ENCODE data around the gene MIOS. TPM values are rescaled to one million over a fixed set of nuclear protein-coding genes. Genes with fewer than 3 reads are reported as not detected.
A peak's percentile ranks its signal among the peaks of the same experiment; 100 is the strongest.

Gene MIOS
- total RNA-seq, 1 donor: 44.9 TPM

DNA sequence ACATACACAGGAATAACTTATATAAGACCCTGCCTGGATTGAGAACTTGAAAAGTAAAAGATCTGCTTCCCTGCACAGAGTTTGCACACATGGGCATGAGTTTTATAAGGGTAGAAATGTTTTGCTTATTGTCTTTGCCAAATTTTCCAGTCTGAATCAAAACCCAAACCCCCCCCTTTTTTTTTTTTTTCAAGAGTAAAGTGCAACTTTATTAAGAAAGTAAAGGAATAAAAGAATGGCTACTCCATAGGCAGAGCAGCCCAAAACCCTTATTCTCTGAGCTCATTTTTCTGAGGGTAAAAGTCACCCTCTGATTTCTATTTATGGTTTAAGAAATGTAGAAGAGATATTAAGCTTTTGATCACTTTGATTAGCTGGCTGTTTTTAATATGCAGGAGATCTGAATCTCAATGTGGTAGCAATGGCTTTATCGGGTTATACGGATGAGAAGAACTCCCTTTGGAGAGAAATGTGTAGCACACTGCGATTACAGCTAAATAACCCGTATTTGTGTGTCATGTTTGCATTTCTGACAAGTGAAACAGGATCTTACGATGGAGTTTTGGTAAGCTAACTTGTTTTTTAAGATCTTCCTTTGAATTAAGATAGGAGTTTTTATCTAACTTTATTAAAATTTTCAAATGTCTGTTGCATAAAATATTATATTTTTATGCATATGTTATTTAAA, 18.7 kb downstream of the MIOS start:
- TF ChIP-seq, protein P1, sequence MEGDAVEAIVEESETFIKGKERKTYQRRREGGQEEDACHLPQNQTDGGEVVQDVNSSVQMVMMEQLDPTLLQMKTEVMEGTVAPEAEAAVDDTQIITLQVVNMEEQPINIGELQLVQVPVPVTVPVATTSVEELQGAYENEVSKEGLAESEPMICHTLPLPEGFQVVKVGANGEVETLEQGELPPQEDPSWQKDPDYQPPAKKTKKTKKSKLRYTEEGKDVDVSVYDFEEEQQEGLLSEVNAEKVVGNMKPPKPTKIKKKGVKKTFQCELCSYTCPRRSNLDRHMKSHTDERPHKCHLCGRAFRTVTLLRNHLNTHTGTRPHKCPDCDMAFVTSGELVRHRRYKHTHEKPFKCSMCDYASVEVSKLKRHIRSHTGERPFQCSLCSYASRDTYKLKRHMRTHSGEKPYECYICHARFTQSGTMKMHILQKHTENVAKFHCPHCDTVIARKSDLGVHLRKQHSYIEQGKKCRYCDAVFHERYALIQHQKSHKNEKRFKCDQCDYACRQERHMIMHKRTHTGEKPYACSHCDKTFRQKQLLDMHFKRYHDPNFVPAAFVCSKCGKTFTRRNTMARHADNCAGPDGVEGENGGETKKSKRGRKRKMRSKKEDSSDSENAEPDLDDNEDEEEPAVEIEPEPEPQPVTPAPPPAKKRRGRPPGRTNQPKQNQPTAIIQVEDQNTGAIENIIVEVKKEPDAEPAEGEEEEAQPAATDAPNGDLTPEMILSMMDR (IDR thresholded peaks at IDR 0.05; ENCODE audit: insufficient read depth, low read depth, low read length): no peak
- no peak overlapping the region for H3K4me3 ChIP-seq (ENCODE audit: low read depth, low read length)
- no peak for DNase-seq (ENCODE audit: low read depth)

DNA sequence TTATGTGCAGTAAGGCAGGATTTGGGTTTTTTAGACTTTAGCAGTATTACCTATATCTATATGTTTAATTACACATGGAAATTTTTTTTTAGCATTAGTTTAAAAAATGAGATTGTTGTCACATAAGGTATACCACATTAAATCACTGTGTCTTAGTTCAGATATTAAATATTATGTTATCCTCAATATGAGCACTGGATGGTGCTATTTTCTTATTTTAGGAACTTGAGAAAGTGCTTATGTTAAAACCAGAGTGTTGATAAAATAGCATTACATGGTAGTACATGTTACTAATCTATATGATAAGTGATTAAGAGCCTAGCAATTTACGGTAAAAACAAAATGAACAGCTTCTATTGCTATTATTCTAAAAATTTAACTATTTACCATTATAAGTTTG, 28.8 kb downstream of the MIOS start:
- TF ChIP-seq, protein P1 (IDR thresholded peaks at IDR 0.05; ENCODE audit: insufficient read depth, low read depth, low read length): peak; percentile 23
- DNase-seq (ENCODE audit: low read depth): peak; percentile 43
- H3K4me3 ChIP-seq (ENCODE audit: low read depth, low read length): no peak overlapping the region

DNA sequence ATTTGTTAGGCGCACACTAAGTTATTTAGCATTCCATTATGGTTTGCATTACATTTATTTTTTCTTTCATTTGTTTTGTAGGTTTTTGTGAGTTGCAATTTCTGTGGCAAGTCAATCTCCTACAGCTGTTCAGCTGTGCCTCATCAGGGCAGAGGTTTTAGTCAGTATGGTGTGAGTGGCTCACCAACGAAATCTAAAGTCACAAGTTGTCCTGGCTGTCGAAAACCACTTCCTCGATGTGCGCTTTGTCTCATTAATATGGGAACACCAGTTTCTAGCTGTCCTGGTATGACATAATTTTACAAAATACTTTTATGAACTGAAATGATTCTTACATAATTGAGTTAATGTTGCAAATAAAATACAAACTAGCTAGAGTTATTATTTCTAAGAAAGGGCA, 29.5 kb downstream of the MIOS start:
- no peak overlapping the region for H3K4me3 ChIP-seq (ENCODE audit: low read depth, low read length)
- TF ChIP-seq, protein P1 (IDR thresholded peaks at IDR 0.05; ENCODE audit: insufficient read depth, low read depth, low read length): no peak

DNA sequence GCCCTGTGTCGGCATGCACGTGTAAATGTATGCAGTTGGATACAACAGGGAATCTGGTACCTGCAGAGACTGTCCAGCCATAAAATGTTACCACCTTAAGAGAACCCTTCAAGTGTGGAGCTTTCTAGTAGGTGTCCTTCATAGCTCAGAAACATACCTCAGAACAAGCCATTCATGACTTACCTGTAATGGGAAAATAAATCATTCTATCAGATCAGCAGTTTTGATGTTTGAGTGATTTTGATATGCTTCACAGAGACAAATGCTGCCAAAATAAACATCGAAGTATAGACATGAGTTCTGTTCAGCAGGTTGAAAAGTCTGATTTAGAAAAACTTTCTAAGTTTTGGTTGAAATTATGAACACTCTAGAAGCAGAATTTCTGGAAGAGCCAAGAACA, 40.3 kb downstream of the MIOS start:
- H3K4me3 ChIP-seq (ENCODE audit: low read depth, low read length): no peak overlapping the region
- no peak for DNase-seq (ENCODE audit: low read depth)
- TF ChIP-seq, protein P1 (IDR thresholded peaks at IDR 0.05; ENCODE audit: insufficient read depth, low read depth, low read length): no peak

More for the DNA sequence above, 29.5 kb downstream of the MIOS start:
- no peak for DNase-seq (ENCODE audit: low read depth)

DNA sequence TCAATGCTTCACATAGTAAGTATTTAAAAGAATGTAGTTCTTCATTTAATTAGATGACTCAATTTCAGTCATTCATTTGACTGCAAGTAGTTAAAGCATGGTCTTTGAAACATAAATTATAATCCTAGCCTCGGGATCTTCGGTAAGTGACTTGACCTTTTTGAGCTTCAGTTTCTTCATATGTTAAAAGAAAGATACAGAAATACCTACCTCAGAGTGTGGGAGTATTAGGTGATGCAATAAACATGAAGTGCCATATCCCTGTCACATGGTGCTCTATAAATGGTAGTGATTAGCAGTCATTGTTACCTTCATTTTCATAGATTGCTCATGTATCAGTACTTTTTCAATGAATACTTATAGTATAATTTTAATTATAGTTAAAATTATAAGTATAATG, 42.6 kb downstream of the MIOS start:
- TF ChIP-seq, protein P1 (IDR thresholded peaks at IDR 0.05; ENCODE audit: insufficient read depth, low read depth, low read length): no peak
- no peak overlapping the region for H3K4me3 ChIP-seq (ENCODE audit: low read depth, low read length)
- DNase-seq (ENCODE audit: low read depth): no peak

DNA sequence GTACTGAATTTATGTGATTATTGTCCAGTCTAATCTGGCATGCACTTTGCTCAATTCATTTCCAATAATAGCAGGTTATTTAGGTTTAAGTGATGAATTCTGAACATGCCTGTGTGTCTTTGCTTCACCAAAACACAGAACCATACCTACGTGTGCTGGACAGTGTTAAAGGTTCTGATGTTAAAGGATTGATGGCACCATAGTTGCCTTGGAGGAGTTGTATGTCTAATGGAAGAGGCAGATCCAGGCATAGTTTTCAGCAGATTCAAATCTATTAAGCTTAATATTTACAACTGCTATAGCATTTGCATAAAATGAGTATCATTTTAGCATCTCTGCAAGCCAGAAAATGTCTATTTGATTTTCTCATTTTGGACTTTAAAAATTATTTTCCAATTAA, 45.8 kb downstream of the MIOS start:
- DNase-seq (ENCODE audit: low read depth): no peak
- TF ChIP-seq, protein P1 (IDR thresholded peaks at IDR 0.05; ENCODE audit: insufficient read depth, low read depth, low read length): no peak
- no peak overlapping the region for H3K4me3 ChIP-seq (ENCODE audit: low read depth, low read length)

DNA sequence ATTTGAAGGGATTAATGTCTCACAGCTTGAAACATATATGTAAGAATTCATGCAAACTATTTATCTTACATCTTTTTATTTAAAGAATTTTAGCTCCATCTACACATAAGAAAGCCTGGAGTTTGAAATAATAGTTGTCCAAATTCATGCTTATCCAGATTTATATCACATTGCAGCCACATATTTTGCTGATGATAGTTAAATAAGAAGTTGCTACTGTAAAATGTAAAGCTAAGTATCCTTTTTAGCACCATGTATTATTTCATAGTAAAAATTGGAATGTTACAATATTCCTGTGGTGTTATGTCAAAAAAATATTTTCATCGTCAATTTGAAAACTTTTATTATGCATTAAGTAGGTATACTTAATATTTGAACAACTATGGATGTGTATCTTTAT, 46.5 kb downstream of the MIOS start:
- no peak for DNase-seq (ENCODE audit: low read depth)

More for the DNA sequence above, 46.5 kb downstream of the MIOS start:
- TF ChIP-seq, protein P1 (IDR thresholded peaks at IDR 0.05; ENCODE audit: insufficient read depth, low read depth, low read length): no peak
- H3K4me3 ChIP-seq (ENCODE audit: low read depth, low read length): no peak overlapping the region

All from fibroblast of villous mesenchyme (primary cell).